IPS-20b (cell line): ENCODE measurements around the gene MED23.

Source experiments
- H3K27ac ChIP-seq: one replicate; pipeline ENCODE4 v1.5.1; 2013; ENCODE audit warnings: low read length
- H3K27me3 ChIP-seq: 2 replicates; pipeline ENCODE4 v1.6.1; 2013; ENCODE audit warnings: mild to moderate bottlenecking, low read length, inconsistent platforms; ENCODE audit not compliant: insufficient read depth
- H3K36me3 ChIP-seq: 2 replicates; pipeline ENCODE4 v1.6.1; 2013; ENCODE audit warnings: low read depth, mild to moderate bottlenecking, inconsistent platforms, low read length, moderate library complexity; ENCODE audit not compliant: insufficient read depth
- H3K4me1 ChIP-seq: 2 replicates; pipeline ENCODE4 v1.6.1; 2013; ENCODE audit warnings: mild to moderate bottlenecking, control low read depth, inconsistent platforms, low read length, moderate library complexity; ENCODE audit not compliant: insufficient read depth
- H3K4me3 ChIP-seq: 2 replicates; pipeline ENCODE4 v1.5.1; 2013; ENCODE audit warnings: mild to moderate bottlenecking, low read length, inconsistent platforms
- H3K9ac ChIP-seq: 2 replicates; pipeline ENCODE4 v1.6.1; 2013; ENCODE audit warnings: low read depth, mild to moderate bottlenecking, inconsistent platforms, low read length, moderate library complexity
- H3K9me3 ChIP-seq: 2 replicates; pipeline ENCODE4 v1.6.1; 2013; ENCODE audit warnings: mild to moderate bottlenecking, low read depth, low read length, inconsistent platforms; ENCODE audit not compliant: insufficient read depth

MED23 gene

DNA sequence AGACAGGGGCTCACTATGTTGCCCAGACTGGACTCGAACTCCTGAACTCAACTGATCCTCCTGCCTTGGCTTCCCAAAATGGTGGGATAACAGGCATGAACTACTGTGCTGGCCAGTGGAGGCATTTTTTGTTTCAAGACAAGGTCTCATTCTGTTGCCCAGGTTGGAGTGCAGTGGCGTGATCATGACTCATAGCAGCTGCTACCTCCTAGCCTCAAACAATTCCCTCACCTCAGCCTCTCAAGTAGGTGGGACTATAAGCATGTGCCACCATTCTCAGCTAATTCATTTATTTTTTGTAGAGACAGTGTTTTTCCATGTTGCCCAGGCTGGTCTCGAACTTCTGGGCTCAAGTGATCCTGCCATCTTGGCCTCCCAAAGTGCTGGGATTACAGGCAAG, 26.3 kb upstream of the MED23 start:
- no peaks in the 10 kb centered on the region for H3K9me3 ChIP-seq
- H3K27ac ChIP-seq = no peak overlapping the region
- H3K27me3 ChIP-seq = no peaks in the 10 kb centered on the region; the same call in 1 of the 2 replicates
- H3K4me3 ChIP-seq = no peak overlapping the region
- no peaks in the 10 kb centered on the region for H3K36me3 ChIP-seq
- no peak overlapping the region for H3K9ac ChIP-seq
- H3K4me1 ChIP-seq = no peaks in the 10 kb centered on the region

DNA sequence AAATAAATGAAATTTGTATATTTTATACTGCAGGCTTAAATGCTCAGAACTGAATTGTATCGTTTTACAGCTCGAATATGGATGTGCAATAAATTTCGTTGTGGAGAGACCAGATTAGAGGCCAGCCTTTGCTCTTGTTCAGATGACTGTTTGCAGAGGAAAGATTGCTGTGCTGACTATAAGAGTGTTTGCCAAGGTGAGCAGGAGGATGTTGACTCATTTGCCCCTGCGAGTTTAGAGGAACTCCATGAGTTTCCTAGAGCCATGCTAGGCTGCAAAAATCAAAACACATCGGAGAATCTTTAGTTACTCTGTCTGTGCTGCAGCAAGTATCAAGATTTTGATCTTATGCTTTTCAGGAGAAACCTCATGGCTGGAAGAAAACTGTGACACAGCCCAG, 24.4 kb upstream of the MED23 start:
- H3K4me1 ChIP-seq = no peaks in the 10 kb centered on the region
- no peak overlapping the region for H3K4me3 ChIP-seq
- no peak overlapping the region for H3K27ac ChIP-seq
- no peaks in the 10 kb centered on the region; the same call in 1 of the 2 replicates for H3K27me3 ChIP-seq
- no peaks in the 10 kb centered on the region for H3K36me3 ChIP-seq
- H3K9ac ChIP-seq = no peak overlapping the region
- H3K9me3 ChIP-seq = no peaks in the 10 kb centered on the region

DNA sequence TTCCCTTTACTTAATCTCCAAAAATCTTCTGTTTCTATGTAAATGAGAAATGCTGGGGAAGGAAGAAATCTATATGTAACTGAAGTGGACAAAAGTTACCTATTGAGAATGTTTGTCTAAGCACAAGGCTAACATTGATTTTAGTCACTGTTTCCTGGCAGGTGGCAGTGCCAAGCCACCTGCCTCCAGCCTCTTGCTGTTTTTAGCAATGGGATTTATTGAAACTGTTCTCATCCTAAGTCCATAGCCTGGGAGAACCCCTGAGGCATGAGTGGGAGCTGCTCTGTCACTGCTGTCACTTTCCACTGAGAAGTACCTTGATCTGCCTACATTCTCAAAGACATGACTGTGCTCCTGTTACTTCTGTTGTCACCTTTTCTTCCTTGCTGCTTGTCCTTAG, 23.7 kb upstream of the MED23 start:
- no peaks in the 10 kb centered on the region; the same call in 1 of the 2 replicates for H3K27me3 ChIP-seq
- H3K27ac ChIP-seq = no peak overlapping the region
- H3K4me1 ChIP-seq = no peaks in the 10 kb centered on the region
- H3K36me3 ChIP-seq = no peaks in the 10 kb centered on the region
- no peak overlapping the region for H3K9ac ChIP-seq
- H3K4me3 ChIP-seq = no peak overlapping the region
- no peaks in the 10 kb centered on the region for H3K9me3 ChIP-seq

DNA sequence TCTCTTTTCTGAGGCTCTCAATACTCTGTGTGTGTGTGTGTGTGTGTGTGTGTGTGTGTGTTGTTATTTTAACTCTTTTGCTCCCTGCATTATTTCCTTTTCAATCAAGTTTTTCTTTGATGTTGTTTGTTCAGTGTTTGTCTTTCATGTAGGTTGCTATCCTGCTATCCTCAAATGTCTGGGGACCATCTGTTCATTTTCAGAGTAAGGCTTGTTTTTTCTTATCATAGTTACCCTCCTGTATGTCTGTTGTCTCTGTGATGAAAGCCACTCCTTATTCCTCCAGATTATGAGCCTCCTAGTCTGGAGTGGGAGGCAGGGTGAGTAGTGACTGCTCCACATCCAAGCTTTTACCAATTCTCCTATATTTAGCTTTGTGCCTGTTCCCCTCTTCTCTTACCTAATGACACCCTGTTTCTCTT, 18.2 kb upstream of the MED23 start:
- no peak overlapping the region for H3K9ac ChIP-seq
- H3K27me3 ChIP-seq = peaks cover 9% of the 10 kb centered on the region; the same call in 1 of the 2 replicates
- no peaks in the 10 kb centered on the region for H3K4me1 ChIP-seq

DNA sequence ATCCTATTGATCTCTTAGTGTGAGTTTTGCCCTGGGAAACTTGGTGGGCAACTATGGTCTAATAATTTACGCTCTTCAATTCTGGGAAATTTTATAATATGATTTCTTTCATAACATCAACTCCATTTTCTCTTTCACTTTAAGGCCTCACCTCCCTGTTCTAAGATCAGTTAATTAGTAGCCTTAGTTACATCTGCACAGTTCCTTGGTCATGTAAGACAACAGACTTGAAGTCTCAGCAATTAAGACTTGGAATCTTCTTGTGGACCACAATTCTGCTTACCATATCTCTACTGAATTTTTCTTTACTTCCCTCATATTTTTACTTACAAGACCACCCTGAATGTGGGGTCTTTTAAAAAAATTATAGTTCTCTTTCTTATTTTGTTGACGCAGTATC, 17.8 kb upstream of the MED23 start:
- no peaks in the 10 kb centered on the region for H3K9me3 ChIP-seq
- no peaks in the 10 kb centered on the region for H3K36me3 ChIP-seq
- no peak overlapping the region for H3K4me3 ChIP-seq
- H3K9ac ChIP-seq = no peak overlapping the region
- H3K27me3 ChIP-seq = peaks cover 9% of the 10 kb centered on the region; the same call in 1 of the 2 replicates
- H3K27ac ChIP-seq = no peak overlapping the region
- H3K4me1 ChIP-seq = no peaks in the 10 kb centered on the region

More for the DNA sequence above, 18.2 kb upstream of the MED23 start:
- Histone ChIP-seq H3K27ac (no peak overlapping the region), H3K9me3 (no peaks in the 10 kb centered on the region), H3K36me3 (no peaks in the 10 kb centered on the region), H3K4me3 (no peak overlapping the region)

- Histone ChIP-seq H3K9me3 (no peaks in the 10 kb centered on the region), H3K36me3 (no peaks in the 10 kb centered on the region), H3K27me3 (peaks cover 9% of the 10 kb centered on the region; the same call in 1 of the 2 replicates), H3K9ac (no peak overlapping the region), H3K4me3 (no peak overlapping the region), H3K27ac (no peak overlapping the region), H3K4me1 (no peaks in the 10 kb centered on the region)
Measured at GRCh38 chr6:131644921-131645320, 16.9 kb upstream of the MED23 start.

DNA sequence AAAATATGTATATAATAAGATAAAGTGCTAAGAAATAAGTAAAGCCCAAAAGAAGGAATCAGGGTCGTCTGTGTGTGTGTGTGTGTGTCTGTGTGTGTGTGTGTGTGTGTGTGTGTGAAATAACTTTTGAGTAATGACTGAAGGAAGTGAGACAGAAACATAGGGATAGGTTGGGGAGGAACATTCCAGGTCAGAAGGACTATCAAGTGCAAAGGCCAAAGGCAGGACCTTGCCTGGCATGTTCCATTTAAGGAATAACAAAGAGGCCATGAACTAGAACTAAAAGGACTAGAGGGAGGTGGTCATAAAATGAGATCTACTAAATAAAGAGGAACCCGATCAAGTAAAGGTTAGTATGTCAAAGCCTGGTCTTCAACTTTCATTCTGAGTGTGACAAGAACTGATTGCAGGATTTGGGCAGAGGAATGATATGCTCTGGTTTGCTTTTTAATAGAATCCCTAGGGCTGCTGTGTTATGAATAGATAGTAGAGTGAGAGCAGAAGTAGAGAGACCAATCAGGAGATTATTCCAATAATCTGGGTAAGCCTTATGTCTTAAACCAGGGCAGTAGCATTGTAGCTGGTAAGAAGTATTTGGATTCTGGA, 15.9 kb upstream of the MED23 start:
- no peak overlapping the region for H3K4me3 ChIP-seq
- H3K27ac ChIP-seq = no peak overlapping the region
- H3K27me3 ChIP-seq = peaks cover 9% of the 10 kb centered on the region; the same call in 1 of the 2 replicates
- H3K36me3 ChIP-seq = no peaks in the 10 kb centered on the region
- H3K9ac ChIP-seq = no peak overlapping the region
- no peaks in the 10 kb centered on the region for H3K9me3 ChIP-seq
- no peaks in the 10 kb centered on the region for H3K4me1 ChIP-seq

DNA sequence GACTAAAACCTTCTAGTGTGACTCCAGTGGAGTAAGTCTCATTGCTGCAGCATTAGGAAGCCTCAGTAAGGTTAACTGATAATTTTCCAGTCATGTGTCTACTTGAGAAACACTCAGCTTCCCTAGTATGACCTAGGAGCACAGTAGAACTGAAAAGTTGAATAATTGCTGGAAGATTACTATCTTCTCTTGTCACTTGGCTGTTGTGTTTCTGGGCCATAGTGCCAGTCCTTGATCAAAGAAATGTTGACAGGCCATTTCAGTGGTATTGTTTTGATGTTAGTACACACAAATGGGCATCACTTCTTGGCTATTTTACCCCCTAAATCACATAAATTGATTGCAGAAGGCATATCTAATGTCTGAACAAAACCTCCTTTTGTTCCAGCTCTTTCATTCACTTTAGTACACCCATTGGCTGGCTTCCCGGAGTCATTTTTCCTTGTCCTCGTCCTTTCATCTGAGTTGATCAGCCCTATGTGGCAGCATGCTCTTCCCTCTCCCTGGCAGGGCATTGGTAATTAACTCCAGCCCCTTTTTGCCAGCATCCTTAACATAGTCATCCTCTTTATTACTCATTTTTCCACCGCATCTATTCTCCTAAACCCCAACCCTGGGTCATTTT, 15.1 kb upstream of the MED23 start:
- no peaks in the 10 kb centered on the region for H3K9me3 ChIP-seq
- H3K27ac ChIP-seq = no peak overlapping the region
- H3K9ac ChIP-seq = no peak overlapping the region
- peaks cover 9% of the 10 kb centered on the region; the same call in 1 of the 2 replicates for H3K27me3 ChIP-seq
- no peak overlapping the region for H3K4me3 ChIP-seq
- no peaks in the 10 kb centered on the region for H3K36me3 ChIP-seq
- no peaks in the 10 kb centered on the region for H3K4me1 ChIP-seq

- Histone ChIP-seq H3K27ac (no peak overlapping the region), H3K9ac (no peak overlapping the region), H3K4me1 (no peaks in the 10 kb centered on the region), H3K27me3 (peaks cover 9% of the 10 kb centered on the region; the same call in 1 of the 2 replicates), H3K9me3 (no peaks in the 10 kb centered on the region), H3K36me3 (no peaks in the 10 kb centered on the region), H3K4me3 (no peak overlapping the region)
Measured at GRCh38 chr6:131642565-131642964, 14.5 kb upstream of the MED23 start.

DNA sequence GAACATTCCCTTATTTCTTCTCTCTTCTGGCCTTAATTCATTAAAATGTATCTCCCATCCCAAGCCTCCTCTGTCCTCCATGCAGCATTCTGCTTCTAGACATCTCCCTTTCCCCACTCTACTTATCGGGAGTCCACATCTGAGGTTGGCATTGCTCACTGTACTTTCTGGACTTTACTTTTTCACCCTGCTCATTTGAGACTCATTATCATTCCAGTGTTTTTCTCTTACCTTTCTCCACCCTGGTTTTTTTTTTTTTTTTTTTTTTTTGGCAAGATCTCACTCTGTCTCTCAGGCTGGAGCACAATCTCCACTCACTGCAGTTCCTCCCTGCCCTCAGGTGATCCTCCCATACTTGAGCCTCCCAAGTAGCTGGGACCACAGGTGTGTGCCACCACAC, 13.5 kb upstream of the MED23 start:
- Histone ChIP-seq H3K9me3 (no peaks in the 10 kb centered on the region), H3K4me1 (no peaks in the 10 kb centered on the region)

GRCh38 chr6:131640576-131640975, 12.5 kb upstream of the MED23 start:
- Histone ChIP-seq H3K27ac (no peak overlapping the region), H3K27me3 (peaks cover 9% of the 10 kb centered on the region; the same call in 1 of the 2 replicates), H3K36me3 (no peaks in the 10 kb centered on the region), H3K9ac (no peak overlapping the region), H3K4me3 (no peak overlapping the region), H3K4me1 (no peaks in the 10 kb centered on the region), H3K9me3 (no peaks in the 10 kb centered on the region)

More for the DNA sequence above, 13.5 kb upstream of the MED23 start:
- Histone ChIP-seq H3K36me3 (no peaks in the 10 kb centered on the region), H3K27me3 (peaks cover 9% of the 10 kb centered on the region; the same call in 1 of the 2 replicates), H3K9ac (no peak overlapping the region), H3K4me3 (no peak overlapping the region), H3K27ac (no peak overlapping the region)

DNA sequence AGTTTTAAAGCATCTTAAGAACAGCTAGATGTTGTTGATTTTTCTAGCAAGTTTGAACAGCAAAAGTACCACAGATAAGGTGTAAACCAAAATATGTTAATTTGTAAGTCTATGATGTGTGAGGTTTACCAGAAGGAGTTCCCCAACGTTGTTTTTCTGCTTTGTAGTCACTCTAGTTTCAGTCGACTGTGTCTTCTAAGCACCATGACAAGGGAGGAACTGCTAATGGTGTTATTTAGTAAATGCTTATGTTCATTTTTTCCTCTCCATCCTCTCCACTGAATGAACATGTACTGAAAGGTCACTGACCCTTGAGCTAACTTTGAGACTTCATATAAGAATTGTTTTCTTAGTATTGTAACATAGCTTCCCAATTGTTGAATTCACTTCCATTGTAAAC, 12.1 kb upstream of the MED23 start:
- Histone ChIP-seq H3K27me3 (peaks cover 5% of the 10 kb centered on the region; the same call in 1 of the 2 replicates), H3K9ac (no peak overlapping the region), H3K36me3 (no peaks in the 10 kb centered on the region), H3K9me3 (no peaks in the 10 kb centered on the region), H3K27ac (no peak overlapping the region), H3K4me3 (no peak overlapping the region), H3K4me1 (no peaks in the 10 kb centered on the region)
